Measurements from ENCODE around the gene IGFBPL1.

IGFBPL1 gene

DNA sequence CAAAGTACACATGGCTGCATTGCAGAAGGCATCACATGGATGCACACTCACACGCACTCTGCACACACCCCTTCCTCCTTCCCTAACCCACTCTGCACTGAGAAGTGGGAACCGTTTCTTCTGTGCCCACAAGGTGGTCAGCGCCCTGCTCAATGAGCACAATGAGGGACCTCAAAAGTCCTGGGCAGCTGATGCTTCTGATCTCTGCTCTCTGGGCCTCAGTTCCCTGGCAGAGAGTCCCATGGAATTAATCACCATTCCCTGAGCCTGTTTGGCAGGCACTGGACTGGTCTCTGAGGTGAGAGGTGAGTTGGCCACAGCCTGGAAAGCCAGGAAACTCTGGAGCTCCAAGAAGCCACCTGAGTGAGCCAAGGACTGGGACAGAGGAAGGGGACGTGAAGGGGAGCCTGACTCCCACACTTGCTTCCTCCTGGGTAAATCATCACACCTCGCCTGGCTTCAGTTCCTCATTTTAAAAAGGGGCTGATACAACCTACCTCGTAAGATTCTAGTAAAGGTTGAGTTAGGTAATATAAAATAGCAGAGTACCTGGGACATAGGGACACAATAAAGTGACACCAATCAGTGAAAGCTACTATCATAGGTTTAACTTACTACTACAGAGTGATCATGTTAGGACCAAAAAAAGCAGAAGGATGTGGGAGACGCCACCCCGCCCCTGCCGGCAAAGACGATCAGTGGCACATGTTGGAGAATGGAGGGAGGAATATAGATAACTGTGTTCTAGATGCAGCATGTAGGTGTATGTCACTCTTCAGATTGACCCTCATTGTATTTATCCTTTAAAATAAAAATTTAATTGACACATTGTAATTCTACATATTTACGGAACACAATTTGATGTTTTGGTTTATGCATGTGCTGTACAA, 21.1 kb upstream of the IGFBPL1 start:
- DNase-seq (ENCODE audit: low read depth, low spot score): no peak
- no peak overlapping the region for H3K4me3 ChIP-seq (ENCODE audit: low read depth, low read length)
- TF ChIP-seq, protein P1, sequence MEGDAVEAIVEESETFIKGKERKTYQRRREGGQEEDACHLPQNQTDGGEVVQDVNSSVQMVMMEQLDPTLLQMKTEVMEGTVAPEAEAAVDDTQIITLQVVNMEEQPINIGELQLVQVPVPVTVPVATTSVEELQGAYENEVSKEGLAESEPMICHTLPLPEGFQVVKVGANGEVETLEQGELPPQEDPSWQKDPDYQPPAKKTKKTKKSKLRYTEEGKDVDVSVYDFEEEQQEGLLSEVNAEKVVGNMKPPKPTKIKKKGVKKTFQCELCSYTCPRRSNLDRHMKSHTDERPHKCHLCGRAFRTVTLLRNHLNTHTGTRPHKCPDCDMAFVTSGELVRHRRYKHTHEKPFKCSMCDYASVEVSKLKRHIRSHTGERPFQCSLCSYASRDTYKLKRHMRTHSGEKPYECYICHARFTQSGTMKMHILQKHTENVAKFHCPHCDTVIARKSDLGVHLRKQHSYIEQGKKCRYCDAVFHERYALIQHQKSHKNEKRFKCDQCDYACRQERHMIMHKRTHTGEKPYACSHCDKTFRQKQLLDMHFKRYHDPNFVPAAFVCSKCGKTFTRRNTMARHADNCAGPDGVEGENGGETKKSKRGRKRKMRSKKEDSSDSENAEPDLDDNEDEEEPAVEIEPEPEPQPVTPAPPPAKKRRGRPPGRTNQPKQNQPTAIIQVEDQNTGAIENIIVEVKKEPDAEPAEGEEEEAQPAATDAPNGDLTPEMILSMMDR (IDR thresholded peaks at IDR 0.05; ENCODE audit: low read depth, low read length): no peak
- in situ Hi-C loops (cut with HindIII; ENCODE audit: low sequenced_read_pairs): no loop called here

DNA sequence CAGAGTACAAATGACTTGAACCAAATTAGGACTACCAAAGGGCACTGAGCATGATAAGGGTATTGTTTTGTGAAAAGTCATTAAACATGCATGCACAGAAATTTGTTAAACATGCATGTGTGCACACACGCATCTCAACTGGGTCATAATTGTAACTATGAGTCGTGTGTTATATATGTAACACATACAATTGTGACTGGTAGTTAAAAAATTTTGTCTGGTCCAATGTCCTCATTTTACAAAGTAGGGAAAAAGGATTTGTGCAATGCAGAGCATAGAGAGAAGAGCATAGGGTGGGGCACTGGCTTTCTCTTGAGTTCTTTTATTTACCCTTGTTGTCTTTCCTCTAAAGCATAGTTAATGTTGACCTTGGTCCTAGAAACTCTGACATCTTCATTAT, 19.3 kb upstream of the IGFBPL1 start:
- in situ Hi-C loops (cut with HindIII; ENCODE audit: low sequenced_read_pairs): no loop called here
- TF ChIP-seq, protein P1 (IDR thresholded peaks at IDR 0.05; ENCODE audit: low read depth, low read length): no peak
- H3K4me3 ChIP-seq (ENCODE audit: low read depth, low read length): no peak overlapping the region
- DNase-seq (ENCODE audit: low read depth, low spot score): no peak

DNA sequence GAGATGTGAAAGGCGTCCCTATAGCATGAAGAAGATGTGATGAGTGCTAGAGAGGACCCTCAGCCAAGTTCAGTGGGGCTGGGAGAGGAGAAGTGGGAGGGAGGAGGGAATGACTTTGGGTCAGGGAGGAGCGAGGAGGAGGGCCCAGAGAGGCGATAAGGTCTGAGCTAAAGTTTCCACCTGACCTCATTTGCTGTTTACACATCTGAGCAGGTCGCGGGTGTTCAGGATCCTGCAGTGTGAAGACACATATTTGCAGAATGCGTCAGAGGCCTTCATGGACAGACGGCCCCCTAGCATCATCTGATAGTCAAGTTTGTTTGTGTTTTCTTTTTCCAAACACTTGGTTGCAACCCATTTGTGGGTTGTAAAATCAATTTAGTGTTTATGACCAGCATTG, 18.9 kb upstream of the IGFBPL1 start:
- in situ Hi-C loops (cut with HindIII; ENCODE audit: low sequenced_read_pairs): no loop called here
- TF ChIP-seq, protein P1 (IDR thresholded peaks at IDR 0.05; ENCODE audit: low read depth, low read length): no peak
- DNase-seq (ENCODE audit: low read depth, low spot score): peak; percentile 14
- H3K4me3 ChIP-seq (ENCODE audit: low read depth, low read length): no peak overlapping the region

DNA sequence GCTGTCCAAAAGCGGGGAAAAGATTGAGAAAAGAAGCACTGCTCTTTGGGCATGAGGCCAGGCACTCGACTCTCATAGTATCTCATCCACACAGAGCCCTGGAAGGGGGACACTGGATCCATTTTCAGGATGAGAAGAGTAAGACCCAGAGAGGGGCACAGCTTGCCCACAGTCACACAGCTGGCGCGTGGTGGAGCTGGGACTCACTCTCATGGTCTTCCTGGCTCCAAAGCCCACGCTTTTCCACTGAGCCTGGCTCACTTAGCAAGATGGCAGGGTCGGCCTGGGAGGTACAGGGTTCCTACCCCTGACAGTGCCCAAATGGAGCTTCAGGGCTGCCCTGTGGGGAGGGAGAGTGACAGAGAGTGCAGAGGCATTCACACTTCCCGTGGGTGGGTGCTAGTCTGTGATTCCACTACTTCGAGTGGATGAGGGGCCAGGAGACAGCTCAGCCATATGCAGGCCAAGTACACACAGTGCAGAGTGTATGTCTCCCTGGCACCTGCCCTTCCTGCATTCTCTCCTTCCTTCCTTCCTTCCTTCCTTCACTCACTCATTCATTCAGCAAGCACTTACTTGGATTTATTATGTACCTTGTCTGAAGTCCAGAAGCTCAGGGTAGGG, 18.3 kb upstream of the IGFBPL1 start:
- in situ Hi-C loops (cut with HindIII; ENCODE audit: low sequenced_read_pairs): no loop called here
- TF ChIP-seq, protein P1 (IDR thresholded peaks at IDR 0.05; ENCODE audit: low read depth, low read length): no peak
- no peak for DNase-seq (ENCODE audit: low read depth, low spot score)
- no peak overlapping the region for H3K4me3 ChIP-seq (ENCODE audit: low read depth, low read length)

- DNase-seq (ENCODE audit: low read depth, low spot score): no peak
- in situ Hi-C loops (cut with HindIII; ENCODE audit: low sequenced_read_pairs): no loop called here
Measured at GRCh38 chr9:38441347-38442085, 17.3 kb upstream of the IGFBPL1 start.

DNA sequence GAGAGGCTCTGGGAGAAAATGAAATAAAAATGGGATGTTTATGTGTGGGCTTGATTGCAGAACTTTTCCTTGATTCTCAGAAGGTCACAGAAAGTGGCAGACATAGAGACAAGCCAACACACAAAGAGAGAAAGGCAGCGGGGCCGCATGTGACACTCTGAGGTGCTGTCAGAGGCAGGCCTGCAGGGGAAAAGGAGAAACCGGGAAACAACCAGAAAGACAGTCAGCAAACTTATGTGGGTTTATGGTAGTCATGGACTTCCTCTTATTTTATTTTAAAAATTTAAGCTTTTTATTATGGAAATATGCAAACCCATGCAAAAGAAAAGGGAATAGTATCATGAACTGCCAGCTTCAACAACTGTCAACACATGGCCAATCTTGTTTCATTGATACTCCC, 16.3 kb upstream of the IGFBPL1 start:
- in situ Hi-C loops (cut with HindIII; ENCODE audit: low sequenced_read_pairs): no loop called here
- TF ChIP-seq, protein P1 (IDR thresholded peaks at IDR 0.05; ENCODE audit: low read depth, low read length): no peak
- H3K4me3 ChIP-seq (ENCODE audit: low read depth, low read length): no peak overlapping the region
- no peak for DNase-seq (ENCODE audit: low read depth, low spot score)

More at GRCh38 chr9:38441347-38442085, 17.3 kb upstream of the IGFBPL1 start:
- no peak overlapping the region for H3K4me3 ChIP-seq (ENCODE audit: low read depth, low read length)
- TF ChIP-seq, protein P1 (IDR thresholded peaks at IDR 0.05; ENCODE audit: low read depth, low read length): no peak
